Midbrain (tissue), 1 donor: ENCODE data around the gene VPS25.
"Not testable (repeated sequence)": the region's sequence is repeated elsewhere in the genome, so short reads cannot be mapped to it uniquely, and the experiment has no call there.

Experiments
- DNase-seq: peaks from one replicate; lab custom pipeline; 2025; lab: John Stamatoyannopoulos, UW

The VPS25 gene

DNA sequence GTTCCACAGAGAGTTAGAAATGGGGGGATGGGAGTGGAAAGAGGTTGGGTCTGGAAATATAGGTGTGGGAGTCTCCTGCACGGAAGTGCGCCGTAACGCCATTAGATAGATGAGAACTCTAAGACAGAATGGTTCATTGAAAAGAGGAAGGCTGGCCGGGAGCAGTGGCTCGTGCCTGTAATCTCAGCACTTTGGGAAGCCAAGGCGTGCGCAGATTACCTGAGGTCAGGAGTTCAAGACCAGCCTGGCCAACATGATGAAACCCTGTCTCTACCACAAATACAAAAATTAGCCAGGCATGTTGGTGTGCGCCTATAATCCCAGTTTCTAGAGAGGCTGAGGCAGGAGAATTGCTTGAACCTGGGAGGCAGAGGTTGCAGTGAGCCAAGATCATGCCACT, 5.2 kb upstream of the VPS25 start:
- DNase-seq: not testable (repeated sequence)

DNA sequence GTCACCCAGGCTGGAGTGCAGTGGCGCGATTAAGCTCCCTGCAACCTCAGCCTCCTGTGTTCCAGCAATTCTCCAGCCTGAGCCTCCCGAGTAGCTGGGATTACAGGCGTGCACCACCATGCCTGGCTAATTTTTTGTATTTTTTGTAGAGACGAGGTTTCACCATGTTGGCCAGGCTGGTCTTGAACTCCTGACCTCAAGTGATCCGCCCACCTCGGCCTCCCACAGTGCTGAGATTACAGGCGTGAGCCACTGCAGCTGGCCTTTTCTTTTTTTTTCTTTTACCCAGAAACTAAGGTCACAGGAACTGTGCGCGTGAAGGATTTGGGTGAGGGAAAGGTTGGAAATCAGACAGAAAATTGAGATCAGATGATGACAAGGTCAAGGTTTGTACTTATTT, 3.3 kb upstream of the VPS25 start:
- not testable (repeated sequence) for DNase-seq

DNA sequence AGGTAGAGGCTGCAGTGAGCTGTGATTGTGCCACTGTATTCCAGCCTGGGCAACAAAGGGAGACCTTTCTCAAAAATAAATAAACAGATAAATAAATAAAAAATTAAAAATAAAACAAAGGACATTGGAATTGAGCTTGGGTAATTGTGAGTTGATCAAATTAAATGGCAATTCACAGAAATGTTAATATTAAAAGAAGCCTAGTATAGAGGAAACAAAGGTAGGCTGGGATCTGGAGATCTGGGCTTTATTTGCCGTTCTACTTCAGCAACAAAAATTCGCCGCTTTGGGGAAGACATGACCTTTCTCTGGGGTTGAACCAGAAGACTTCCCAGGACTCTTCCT, 332 bp upstream of the VPS25 start:
- DNase-seq: no peak

DNA sequence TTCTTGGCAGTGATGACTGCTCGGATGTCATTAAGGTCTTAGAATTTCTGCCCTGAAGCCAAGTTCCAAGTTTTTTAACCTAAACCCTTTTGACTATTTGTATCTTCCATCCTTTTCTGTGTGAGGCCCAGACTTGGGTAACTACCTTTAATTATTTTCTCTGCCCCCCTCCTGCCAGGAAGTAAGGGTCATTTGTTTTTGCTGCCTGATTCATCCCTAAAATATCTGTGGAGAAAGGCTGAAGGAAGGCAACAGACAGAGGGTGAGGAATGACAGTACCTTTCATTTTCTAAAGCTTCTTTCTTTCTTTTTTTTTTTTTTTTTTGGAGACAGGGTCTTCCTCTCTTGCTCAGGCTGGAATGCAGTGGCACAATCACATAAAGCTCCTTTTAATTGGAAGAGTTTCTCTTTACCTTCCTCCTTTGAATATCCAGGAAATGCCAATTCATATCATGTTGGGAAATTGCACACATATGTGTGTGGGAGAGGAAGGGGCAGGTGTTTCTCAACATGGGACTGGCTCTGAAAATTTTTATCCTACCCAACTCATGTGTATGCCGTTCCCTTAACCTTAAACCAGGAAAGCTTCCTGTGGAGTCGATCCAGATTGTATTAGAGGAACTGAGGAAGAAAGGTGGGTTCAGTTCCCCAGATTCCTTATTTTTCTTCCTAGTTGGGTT, 957 bp downstream of the VPS25 start:
- DNase-seq: no peak

DNA sequence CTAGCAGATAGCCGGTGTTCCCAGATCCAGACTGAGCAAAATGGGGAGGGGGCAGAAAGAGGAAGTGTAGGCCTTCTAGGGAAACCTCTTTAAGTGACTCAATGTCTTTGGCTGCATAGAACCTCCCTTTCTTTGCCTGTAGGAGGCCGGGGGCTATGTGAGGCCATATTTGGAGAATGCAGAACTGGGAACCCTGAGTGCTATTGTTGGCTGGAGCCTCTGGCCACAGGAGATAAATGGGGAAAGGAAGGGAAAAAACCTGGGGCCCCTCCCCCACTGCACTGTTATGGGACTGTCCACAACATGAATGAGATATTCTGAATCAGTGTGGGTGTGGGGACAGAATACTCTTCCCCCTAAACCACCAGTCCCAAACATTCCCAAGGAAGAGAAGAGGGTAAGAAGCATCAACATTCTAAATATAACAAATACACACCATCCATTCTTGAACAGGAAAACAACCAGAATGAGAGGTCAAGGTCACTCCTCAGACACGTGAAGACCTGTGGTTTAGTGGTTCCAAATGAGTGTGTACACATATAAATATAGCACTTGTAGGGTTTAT, 2.4 kb downstream of the VPS25 start:
- DNase-seq: no peak

DNA sequence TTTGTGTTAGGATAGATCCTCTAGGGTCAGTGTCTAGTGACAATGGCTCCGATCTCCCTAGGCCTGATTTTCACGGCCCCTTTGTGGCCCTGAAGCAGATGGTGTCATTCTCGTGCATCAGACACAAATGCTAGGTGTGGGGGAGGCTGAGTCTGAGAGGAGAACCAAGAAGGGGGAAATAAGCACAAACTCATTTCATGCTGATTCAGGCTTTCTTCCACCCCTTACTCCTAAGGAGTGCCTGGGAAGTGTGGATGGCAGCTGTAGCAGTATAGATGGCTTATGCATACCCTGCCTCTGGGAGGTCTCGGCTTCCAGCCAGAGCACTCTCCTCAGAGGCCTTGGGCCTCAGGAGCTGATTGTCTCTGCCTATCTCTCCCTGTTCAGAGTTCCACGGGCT, 5.3 kb downstream of the VPS25 start:
- DNase-seq: no peak

DNA sequence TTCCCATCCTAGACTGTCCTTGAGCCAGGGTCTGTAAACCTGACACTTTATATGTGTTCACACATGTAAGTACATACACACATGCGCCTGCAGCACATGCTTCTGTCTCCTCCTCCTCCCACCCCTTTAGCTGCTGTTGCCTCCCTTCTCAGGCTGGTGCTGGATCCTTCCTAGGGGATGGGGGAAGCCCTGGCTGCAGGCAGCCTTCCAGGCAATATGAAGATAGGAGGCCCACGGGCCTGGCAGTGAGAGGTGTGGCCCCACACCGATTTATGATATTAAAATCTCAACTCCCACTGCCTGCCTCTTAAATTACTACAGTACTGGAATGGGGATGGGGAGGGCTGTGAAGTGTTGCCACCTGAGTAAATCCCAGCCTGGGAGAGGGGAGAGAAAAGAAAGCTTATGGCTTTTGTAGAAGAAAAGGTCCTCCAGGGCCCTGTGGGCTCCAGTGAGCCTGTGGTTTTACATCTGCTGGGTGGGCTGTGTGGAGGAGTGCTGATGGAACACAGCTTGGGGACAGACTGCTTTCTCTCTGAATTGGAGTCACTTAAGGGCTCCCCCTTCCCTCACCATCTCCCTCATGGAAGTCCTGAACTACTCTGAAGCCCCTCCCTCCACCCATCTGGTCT, 6.2 kb downstream of the VPS25 start:
- no peak for DNase-seq

DNA sequence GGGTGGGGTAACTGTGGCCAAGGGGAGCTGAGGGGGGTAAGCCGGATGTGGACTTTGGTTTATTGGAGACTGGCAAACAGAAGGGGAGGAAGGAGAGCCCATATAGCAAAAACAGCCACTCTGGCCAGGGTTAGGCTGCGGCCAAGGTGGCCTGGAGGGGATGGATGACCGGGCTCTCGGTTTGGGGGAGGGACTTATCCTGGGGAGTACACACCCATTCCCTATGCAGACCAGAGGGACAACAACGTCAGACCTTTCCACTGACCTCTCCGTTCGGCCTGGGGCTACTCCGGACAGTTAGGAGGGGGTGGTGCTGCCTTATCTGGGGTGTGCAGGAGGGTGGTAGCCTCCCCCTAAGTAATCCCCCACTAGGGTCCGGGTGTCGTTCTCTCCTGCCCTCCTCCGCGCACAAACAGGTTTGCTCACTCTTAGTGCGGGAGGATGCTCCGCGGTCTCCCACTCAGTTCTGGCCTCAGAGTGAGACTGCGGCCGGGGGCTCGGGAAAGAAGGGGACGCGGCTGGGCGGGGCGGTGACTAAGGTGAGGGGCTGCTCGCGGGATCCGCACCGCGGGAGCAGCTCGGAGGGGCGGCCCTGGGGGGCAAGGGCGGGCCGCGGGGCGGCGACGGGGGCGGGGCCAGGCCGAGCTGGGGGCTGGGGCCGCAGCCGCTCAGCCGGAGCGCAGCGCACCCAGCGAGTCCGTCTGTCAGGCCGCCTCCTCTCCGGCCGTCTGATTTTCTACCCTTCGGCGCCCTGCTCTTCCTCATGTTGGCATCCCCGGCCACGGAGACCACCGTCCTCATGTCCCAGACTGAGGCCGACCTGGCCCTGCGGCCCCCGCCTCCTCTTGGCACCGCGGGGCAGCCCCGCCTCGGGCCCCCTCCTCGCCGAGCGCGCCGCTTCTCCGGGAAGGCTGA, 6.9 kb downstream of the VPS25 start, which contains the start of gene WNK4:
TSS of gene WNK4 (plus strand) at position 675 of the 915 bp plus-strand sequence. CDS start at position 764, 89 bp downstream.
- DNase-seq: no peak

DNA sequence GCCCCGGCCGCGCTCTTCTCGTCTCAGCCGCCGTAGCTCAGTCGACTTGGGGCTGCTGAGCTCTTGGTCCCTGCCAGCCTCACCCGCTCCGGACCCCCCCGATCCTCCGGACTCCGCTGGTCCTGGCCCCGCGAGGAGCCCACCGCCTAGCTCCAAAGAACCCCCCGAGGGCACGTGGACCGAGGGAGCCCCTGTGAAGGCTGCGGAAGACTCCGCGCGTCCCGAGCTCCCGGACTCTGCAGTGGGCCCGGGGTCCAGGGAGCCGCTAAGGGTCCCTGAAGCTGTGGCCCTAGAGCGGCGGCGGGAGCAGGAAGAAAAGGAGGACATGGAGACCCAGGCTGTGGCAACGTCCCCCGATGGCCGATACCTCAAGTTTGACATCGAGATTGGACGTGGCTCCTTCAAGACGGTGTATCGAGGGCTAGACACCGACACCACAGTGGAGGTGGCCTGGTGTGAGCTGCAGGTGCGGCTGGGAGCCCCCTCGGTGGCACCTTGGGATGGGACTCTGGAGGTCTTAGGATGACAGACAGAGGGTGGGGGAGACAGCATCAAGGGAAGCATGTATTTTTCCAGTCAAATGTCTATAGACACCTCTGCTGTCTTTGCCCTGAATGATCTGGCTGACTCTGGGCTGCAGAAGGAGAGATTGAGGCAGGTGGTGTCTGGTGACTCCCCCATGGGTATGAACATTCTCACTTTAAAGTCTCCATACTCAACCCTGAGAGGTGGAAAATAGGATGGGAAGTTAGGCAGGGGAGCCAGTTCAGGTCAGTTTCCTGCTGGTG, 7.8 kb downstream of the VPS25 start:
- DNase-seq: no peak

DNA sequence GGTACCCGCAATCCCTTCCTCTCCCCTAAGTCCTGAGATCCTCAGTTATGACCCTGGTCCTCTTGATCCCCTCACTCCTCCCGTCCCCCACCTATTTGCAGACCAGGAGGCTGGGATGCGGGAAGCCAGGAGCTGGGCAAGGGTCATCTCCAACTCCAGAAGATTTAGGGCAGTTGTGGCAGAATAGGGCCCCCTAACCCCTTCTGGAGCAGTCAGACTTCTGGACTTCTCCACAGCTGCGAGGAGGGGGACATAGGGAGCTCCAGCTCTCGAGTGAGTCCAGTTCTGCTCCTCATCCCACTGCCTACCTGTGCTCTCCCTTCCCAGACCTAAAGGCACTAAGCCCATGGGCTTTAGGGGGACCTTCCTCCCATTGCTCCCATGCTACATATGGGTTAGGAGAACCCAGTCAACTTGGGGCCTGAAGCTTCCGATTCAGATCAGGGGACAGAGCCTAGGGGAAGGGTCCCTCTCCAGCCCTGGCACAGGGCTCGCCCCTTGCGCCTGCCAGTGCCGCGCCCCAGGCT, 8.5 kb downstream of the VPS25 start:
- no peak for DNase-seq

DNA sequence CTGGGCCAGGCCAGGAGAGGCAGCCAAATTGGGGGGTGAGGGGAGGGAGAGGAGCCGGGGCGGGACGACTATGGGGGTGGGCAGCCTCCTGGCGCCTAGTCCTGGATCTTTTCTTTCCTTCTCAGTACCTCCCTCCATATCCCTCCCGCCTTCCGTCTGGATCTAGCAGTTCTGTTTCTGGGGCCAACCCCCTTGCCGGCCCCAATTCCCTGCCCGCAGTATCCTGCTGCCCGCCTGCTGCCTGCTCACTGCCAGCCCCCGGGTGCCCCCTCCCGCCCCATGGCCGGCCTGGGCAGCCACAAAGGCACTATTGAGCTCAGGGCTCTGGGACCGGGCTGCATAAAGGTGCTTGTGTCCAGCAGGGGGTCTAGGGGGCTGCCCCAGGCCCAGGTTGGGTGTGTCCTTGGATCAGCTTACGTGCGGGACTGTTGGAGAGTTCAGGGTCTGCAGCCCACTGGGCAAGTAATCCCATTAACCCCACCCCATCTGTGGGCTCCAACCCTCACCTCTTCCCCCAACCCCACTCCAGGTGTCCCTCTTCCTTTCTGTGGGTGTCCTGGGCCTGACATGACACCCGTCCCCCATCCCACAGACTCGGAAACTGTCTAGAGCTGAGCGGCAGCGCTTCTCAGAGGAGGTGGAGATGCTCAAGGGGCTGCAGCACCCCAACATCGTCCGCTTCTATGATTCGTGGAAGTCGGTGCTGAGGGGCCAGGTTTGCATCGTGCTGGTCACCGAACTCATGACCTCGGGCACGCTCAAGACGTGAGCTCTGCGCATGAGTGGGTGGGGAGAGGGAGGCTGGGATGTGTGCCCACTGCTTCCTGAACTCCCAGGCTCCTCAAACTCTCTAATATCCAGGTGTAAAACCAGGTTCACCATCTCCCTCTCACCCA, 9.2 kb downstream of the VPS25 start:
- no peak for DNase-seq

DNA sequence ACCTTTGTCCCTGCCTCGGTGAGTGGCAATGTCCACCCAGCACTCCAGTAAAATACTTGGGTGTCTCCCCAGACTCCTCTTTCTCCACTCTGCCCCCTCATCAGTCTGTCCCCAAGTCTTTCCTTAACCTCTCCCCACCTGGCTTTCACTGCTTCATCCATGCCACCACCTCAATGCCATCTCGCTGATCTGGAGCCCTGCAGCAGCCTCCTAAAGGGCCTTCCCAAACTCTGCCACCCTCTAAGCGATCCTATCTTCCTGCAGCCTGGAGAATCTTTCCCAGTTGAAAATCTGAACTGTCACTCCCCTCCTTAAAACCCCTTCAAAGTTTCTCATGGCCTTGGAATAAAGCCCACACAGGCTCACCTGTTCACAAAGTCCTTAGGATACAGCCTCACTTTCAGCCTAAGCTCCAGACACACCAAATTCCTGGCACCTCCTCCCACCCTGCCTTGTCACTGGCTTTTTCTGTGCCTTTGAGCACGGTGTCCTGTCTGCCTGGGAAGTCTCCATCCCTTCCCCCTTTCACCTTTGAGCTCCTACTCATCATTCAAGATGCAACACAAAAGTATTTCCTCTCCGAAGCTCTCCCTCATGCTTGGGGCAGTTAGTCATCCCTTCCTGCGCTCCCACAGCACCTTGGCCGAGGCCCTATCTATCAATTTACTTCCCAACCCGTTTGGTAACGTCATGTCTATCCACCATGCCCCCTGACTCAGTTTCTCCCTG, 10.0 kb downstream of the VPS25 start:
- no peak for DNase-seq

DNA sequence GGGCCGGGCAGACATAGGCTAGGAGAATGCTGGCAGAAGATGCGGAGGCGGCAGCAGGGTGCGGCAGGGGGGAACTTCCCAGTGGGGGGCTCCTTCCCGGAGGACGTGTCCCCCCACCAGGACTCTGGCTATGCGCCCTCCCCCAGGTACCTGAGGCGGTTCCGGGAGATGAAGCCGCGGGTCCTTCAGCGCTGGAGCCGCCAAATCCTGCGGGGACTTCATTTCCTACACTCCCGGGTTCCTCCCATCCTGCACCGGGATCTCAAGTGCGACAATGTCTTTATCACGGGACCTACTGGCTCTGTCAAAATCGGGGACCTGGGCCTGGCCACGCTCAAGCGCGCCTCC, 10.5 kb downstream of the VPS25 start:
- no peak for DNase-seq

DNA sequence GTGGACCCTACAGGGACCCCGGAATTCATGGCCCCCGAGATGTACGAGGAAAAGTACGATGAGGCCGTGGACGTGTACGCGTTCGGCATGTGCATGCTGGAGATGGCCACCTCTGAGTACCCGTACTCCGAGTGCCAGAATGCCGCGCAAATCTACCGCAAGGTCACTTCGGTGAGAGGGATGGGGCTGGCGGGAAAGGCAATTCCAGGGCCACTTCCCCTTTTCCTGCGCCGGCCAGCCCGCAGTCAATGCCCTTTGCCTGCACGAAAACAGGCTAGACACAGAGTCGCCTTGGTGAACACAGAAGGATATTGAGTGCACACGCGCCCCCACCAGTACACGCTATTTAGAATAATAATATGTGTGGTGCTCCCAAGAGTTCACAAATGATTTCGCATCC, 11.2 kb downstream of the VPS25 start:
- DNase-seq: no peak

DNA sequence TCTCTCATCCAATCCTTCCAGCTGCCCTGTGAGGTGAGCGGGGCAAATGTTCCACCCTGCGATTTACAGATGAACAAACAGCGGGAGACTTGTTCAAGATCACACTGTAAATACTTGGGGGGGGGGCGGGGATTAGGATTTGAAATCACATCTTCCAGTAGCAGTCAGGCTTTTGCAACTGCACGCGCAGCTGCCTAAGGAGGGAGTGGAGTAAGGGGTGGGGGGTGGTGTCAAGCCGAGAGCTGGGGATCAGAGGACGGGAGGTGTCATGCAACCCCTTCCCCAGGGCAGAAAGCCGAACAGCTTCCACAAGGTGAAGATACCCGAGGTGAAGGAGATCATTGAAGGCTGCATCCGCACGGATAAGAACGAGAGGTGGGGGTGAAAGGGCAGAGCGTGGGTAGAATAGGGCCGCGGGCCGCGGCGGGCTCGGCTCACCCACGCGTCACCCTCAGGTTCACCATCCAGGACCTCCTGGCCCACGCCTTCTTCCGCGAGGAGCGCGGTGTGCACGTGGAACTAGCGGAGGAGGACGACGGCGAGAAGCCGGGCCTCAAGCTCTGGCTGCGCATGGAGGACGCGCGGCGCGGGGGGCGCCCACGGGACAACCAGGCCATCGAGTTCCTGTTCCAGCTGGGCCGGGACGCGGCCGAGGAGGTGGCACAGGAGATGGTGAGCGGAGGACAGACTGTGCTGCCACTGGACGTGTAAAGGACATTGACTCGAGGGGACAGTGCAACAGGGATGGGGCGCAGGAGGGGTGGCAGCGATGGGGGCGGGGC, 11.8 kb downstream of the VPS25 start:
- no peak for DNase-seq

DNA sequence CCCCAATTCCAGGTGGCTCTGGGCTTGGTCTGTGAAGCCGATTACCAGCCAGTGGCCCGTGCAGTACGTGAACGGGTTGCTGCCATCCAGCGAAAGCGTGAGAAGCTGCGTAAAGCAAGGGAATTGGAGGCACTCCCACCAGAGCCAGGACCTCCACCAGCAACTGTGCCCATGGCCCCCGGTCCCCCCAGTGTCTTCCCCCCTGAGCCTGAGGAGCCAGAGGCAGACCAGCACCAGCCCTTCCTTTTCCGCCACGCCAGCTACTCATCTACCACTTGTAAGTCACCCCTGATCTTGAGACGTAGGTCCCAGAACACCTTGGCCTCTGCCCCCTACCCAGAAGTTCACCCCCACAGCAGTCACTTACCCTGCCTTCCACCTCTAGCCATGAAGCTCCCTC, 14.0 kb downstream of the VPS25 start:
- DNase-seq: no peak

DNA sequence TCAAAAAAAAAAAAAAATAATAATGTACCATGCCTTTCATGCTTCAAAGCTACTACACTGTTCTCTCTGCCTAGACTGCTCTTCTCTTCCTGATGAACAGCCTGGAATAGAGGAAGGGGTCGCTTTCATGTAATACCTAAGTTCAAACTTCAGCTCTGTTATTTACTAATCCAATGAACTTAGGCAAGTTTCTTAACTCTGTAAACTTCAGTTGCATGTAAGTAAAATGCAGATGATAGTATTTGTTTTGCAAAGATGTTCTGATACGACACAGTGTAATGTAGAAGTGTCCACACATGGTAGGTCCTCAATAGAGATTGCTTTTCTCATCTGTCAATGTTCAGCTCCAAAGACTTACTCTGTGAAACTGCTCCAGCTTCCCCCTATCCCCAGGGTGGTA, 18.7 kb downstream of the VPS25 start:
- no peak for DNase-seq

DNA sequence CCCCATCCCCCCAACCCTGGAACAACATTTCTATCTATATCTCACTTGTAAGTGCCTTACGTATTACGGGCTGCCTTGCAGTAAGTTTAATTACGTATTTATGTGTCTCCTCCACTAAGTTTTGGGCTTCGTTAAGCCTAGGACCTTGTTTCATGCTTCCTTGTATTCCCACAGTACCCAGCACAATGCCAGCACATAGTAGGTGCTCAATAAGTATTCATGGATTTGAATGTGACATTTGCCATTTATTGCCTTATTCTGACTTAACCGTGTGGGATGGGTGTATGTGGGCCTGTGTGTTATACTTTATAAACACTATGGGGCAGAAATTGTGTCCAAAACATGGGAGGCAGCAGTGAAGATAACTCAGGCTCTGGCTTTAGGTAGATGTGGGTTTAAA, 19.3 kb downstream of the VPS25 start:
- no peak for DNase-seq

DNA sequence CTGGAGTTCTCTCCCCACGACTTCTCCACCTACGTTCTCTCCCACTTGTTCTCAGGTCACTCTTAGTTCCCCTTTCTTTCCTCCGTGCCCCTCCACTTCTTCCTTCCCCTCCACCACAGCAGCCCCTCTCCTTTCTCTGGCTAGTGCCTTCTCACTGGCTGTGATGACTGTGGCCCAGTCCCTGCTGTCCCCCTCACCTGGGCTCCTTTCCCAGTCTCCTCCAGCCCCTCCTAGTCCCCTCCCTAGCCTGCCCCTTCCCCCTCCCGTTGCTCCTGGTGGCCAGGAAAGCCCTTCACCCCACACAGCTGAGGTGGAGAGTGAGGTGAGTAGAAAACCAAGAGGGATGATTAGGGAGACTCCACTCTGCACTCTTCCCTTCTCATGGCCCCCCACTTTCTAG, 21.8 kb downstream of the VPS25 start:
- no peak for DNase-seq
